ENCODE measurements around the gene CTRB2. TPM values are rescaled to one million over a fixed set of nuclear protein-coding genes. Genes with fewer than 3 reads are reported as not detected.
A peak's percentile ranks its signal among the peaks of the same experiment; 100 is the strongest.

The CTRB2 gene
- not detected in 2 replicates for total RNA-seq (2014; rRNA removed; shearing (Covaris generic))

DNA sequence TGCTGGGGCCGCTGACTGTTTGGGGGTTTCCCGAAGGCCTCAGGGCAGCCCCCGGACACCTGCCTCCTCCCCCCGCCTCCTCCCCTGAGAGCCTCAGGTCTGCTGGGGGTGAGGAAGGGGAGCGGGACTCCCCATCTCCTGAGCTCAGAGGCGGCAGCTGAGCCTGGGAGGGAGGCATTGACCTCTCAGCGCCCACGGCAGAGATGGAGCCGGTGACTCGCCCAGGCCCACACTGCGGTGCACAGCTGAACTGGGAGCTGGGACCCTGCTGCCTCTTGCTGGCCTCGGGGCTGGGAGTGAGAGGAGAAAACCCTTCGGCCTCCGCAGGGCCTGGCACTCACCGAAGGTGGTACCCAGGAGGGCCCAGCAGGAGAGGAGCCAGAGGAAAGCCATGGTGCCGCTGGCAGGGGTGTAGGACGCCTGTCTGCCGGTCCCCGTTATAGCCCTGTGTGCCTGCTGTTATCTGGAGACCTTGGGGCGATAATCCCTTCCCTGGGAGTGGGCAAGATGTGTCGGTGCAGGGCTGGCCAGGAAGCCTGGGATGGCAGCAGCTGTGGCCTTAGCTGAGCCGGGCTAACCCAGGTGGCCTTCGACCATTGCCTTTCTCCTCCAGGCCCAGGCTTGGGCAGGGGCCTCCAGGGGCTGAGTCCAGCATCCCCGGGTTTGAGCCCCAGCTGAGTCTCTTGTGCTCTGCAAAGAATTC lies at the start of gene CTRB2:
CTRB2 (minus strand) TSS at position 413 of the 703 bp plus-strand sequence; CDS start at position 393, 20 bp downstream.
- no peak for DNase-seq (ENCODE audit: low spot score)

GRCh38 chr16:75256059-75256571 lies 49.2 kb upstream of the CTRB2 start:
- no peak for DNase-seq (ENCODE audit: low spot score)

DNA sequence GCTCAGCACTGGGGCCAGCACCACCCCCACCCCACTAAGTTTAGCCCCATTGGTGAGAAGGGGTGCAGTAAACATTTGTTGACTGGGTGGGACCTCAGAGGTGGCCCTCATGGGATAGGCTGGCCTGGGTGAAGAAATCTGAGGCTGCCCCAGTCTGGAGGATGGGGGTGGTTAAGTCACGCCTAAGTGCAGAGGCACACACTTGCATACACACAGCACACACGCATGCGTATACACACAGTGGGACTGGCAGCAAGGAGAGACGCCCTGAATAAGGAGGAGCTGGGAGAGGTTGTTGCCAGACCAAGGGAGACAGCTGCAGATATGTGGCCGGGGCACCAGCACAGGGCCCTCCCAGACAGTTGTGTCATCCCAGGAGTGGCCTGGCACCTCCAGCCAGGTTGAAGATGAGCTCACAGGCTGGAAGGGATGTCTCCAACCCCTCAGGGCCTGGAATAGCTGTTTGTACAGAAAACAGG lies 47.4 kb upstream of the CTRB2 start:
- no peak for DNase-seq (ENCODE audit: low spot score)

DNA sequence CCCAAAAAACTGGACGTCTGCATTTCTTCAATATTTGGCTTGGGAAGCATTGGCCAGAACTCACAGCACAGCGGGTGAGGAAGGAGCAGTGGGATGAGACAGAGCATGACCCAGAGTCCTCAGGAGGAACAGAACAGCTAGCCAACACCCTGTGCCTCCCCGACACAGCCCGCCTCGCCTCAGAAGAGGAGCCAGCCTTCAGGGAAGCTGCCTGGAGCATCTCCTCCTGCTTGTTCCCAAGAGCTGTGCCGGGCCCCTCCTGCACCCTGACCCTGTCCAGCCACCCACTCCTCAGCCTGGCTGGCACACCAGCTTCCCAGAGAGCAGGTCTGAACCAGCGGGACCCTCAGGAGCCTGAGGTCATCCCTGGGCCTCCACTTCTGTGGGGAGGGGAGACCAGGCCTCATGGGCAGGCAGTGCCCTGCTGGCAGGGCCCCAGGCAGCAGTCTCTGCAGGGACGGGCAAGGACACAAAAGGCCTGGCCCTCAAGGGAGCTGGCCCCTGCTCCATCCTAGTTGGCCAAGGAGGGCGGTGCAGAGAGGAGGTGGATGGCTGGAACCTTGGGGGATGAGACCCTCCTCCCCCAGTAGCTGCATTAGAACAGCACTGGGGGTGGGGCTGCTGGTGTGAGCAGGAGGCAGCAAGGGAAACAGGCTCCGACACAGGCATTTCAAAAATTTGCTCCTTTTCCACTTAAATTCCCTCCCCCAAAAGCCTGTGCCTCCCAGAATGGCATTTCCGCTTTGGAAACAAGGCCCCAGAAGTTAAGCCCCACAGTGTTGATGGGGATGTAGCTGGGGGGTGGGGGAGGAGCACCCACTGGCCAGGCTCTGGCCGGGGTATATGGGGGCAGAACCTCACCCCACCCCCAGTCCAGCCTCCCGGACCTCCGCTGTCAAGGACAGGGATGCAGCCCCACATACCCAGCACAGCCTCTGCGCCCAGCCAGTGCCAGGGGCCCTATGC lies 46.3 kb upstream of the CTRB2 start:
- DNase-seq (ENCODE audit: low spot score): no peak

- DNase-seq (ENCODE audit: low spot score): no peak
Measured at GRCh38 chr16:75252049-75252864, 45.3 kb upstream of the CTRB2 start.

- peak; percentile 71 for DNase-seq (ENCODE audit: low spot score)
Measured at GRCh38 chr16:75251280-75252048, 44.5 kb upstream of the CTRB2 start, which contains the start of gene BCAR1. BCAR1 (minus strand) TSS chr16:75251624; CDS start chr16:75251482, 142 bp downstream.

- DNase-seq (ENCODE audit: low spot score): no peak
Measured at GRCh38 chr16:75250809-75251279, 43.9 kb upstream of the CTRB2 start.

GRCh38 chr16:75250089-75250808 lies 43.3 kb upstream of the CTRB2 start:
- no peak for DNase-seq (ENCODE audit: low spot score)

GRCh38 chr16:75249441-75249840 lies 42.5 kb upstream of the CTRB2 start:
- DNase-seq (ENCODE audit: low spot score): no peak

DNA sequence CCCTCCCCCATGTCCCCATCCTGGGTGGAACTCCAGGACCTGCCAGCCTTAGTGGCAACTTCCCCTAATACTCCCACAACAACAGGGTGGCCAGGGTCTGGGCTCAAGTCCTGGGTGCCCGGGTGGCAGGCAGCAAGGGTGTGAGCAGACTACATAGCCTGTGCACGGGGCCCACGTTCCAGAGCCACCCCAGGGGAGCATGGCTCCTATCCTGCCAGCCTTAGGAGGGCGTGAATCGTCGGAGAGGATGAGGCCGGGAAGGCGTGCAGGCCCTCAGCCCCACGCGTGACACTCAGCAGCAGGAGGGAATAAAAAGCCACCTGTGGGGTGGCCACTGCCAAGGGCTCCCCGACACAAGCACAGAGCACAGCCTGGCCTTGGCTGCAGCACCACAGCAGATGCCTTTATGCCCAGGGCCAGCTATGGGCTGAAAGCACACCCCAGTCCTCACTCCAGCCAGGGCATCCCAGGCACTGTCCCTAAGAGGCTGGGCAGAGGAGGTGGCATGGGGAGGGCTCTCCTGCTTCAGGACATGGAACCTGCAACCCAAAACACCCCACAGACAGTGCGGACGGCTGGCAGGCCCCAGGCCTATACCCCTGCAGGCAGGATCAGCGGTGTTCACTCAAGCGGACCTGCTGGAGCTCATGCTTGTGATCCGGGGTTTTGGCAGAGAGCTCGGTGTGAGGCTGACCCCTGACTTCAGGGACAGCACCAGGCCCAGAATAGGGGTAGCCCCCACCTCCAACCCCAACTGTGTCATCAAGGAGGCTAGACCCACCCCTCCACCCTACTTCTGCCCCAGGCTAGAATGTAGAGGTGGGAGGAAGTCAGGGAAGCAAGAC lies 41.8 kb upstream of the CTRB2 start:
- DNase-seq (ENCODE audit: low spot score): no peak

GRCh38 chr16:75248142-75248535 lies 41.2 kb upstream of the CTRB2 start:
- no peak for DNase-seq (ENCODE audit: low spot score)

GRCh38 chr16:75247249-75247648 lies 40.3 kb upstream of the CTRB2 start:
- no peak for DNase-seq (ENCODE audit: low spot score)

- no peak for DNase-seq (ENCODE audit: low spot score)
Measured at GRCh38 chr16:75246504-75247205, 39.7 kb upstream of the CTRB2 start.

DNA sequence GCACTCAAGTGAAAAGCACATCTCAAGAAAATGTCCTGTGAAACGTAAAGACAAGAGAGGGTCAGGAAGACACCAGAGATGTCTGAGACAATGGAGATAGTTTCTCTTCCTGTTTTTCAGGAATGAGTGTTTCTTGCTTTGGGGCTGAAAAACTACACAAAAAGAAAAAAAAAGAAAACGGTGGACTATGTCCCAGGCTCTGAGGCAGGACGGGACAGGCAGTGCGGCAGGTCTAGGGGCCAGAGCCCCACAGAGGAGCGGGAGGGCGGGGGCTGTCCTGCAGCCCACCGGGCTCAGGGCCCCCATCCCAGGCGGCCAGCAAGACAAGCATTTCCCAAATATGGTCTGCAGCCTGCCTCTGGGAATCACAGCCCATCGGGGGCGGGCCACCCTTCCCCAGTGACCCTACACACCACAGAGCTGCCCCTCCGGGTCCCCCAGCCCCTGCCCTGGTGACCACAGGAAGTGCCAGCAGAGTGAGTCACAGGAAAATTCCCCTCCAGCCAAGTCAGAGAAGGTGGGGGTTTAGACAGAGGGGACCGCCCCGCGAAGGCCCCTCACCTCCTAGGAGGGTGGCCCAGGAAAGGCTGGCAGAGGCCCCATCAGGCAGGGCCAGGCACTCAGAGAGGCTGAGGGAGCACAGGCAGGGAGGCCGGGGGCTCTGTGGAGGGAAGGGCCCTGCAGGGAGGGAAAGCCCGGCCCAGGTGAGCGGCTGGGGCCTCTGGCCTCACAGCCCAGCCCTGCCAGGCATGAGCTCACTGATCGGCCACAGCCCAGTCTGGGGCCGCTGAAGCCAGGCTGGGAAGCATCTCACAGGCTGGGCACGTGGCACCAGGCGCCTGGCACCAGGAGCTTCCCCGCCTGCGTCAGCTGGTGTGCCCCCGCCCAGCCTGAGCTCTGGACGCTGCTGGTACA lies 38.1 kb upstream of the CTRB2 start:
- DNase-seq (ENCODE audit: low spot score): peak; percentile 96

- peak; percentile 78 for DNase-seq (ENCODE audit: low spot score)
Measured at GRCh38 chr16:75244225-75244809, 37.4 kb upstream of the CTRB2 start.

- DNase-seq (ENCODE audit: low spot score): no peak
Measured at GRCh38 chr16:75243667-75244224, 36.8 kb upstream of the CTRB2 start.

Data from H4 (cell line).